ENCODE results near the gene DHX30.
"Not testable (repeated sequence)": the region's sequence is repeated elsewhere in the genome, so short reads cannot be mapped to it uniquely, and the experiment has no call there.

The DHX30 gene

DNA sequence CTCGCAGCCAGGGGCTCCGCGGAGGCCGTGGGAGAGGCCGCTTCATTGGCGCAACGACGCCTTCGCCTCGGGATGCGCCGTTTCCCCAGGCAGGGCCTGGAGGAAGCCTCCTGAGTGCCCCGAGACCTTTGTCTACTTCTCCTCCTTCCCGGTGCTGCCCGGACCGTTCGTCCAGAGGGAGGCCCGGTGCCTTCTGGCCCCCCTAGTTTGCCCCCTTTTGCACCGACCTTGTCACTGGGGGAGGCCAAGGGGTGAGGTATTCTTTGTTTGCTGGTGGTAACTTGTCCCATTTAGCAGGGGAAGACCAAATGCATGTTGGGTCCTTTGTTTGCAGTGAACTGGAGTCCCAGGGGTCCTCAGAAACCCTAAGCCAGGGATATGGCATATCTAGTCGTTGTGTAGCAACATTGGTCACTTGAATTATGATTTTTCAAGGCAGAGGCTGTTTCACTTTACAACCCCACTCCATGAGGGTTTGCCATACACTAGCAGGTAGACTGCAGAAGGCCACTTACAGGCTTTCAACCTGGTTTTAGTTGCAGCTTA is 615 bp downstream of the DHX30 start:
- DNase-seq (ENCODE audit: low read depth in 2 of 2) = no peak

DNA sequence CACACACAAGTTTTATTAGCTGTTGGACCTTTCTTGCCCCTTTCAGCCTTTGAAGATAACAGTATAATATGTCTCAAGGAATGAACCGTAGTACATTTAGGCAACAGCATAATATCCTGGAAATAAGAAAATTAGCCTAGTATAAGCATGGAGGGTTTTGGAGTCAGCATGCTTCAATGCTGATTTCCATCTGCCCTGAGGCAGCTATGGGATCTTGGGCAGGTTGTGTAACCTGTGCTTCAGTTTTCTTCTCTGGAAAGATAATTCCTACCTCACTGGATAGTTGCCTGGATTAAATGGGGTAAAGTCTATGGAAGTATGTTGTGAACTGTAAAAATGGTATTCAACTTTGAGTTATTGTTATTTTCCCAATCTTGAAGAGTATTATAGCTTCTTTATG is 1.6 kb downstream of the DHX30 start:
- DNase-seq (ENCODE audit: low read depth in 2 of 2) = no peak

- DNase-seq (ENCODE audit: low read depth in 2 of 2) = no peak
Measured at GRCh38 chr3:47813551-47814177, 10.7 kb downstream of the DHX30 start.

GRCh38 chr3:47817609-47818008 is 14.7 kb downstream of the DHX30 start:
- DNase-seq (ENCODE audit: low read depth in 2 of 2) = no peak

DNA sequence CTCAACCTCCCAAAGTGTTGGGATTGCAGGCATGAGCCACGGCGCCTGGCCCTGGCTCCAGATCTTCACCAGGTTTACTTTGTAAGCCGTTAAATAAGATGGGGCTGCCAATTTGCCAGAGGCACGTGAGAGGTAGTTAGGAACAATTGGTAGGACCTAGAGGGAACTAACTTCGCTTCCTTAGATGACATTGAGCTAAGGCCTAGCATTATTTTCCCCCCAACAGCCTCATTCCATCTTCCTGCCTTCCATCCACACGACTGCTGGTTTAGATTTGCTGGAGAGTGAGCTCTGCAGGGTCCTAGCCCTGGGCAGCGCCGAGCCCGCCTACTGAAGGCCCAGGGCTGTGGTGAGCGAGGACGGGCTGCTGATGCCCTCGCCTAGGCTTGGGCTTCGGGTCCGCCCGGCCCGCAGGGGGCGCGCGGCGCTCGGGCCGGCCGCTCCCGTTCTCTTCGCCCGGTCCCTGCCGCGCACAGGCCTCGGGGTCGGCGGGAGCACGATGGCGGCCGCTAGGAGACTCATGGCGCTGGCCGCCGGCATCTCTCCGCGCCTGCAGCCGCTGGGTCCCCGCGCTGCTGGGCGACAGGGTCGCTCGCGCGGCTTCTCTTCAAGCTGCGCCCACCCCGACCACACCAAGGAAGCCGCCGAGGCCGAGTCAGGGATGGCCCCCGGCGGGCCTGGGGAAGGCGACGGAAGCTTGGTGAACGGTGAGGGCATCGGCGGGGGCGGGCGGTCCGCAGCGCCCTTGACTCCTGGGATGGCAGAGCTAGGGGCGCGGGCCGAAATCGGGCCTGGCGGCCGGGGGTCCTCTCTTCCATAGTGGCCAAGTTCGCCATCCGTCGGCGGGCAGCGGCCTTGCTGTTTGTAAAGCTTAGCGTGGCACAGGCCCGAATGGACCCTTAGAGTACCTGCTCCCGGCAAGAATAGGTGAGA is 21.9 kb downstream of the DHX30 start:
- peak; percentile 64 to 72 for DNase-seq (ENCODE audit: low read depth in 2 of 2)

DNA sequence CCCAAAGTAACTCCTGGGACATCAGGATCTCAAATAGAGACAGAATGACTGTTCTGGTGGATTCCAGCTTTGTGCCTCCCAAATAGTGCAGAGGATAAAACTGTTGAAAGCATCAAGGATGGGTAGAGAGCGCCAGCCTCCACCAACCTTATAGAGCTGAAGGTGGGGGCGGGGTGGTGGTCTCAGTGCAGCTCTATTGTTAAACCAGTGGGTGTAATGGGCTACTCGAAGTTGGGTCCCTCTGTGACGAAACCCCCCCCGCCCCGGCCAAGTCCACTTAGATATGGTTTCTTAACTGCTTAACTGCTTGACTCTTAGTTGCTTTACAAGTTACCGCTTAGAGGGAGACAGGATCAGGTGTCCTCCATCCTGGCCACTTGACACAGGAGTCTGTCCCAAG is 22.7 kb downstream of the DHX30 start:
- DNase-seq (ENCODE audit: low read depth in 2 of 2) = no peak

- not testable (repeated sequence) for DNase-seq (ENCODE audit: low read depth in 2 of 2)
Measured at GRCh38 chr3:47829482-47829881, 26.5 kb downstream of the DHX30 start.

DNA sequence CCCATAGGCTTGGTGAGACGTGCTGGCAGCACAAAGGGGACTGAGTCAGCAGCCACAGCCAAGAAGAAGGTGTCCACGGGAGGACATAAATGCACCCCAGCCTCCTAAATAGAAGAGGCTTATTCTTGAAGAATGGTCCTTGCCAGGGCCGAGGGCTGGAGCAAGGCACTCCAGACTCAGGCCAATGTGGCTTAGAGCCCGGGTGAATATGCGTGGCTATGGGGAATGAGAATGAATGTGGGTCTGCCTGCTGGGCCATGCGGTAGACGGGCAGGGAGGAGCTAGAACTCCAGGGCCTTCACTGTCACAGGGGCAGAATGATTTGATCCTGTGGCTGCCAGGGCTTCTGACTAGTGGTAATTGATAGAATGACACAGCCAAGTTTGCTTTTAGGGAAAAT is 34.0 kb downstream of the DHX30 start:
- DNase-seq (ENCODE audit: low read depth in 2 of 2) = no peak

- no peak for DNase-seq (ENCODE audit: low read depth in 2 of 2)
Measured at GRCh38 chr3:47838503-47838902, 35.6 kb downstream of the DHX30 start.

DNA sequence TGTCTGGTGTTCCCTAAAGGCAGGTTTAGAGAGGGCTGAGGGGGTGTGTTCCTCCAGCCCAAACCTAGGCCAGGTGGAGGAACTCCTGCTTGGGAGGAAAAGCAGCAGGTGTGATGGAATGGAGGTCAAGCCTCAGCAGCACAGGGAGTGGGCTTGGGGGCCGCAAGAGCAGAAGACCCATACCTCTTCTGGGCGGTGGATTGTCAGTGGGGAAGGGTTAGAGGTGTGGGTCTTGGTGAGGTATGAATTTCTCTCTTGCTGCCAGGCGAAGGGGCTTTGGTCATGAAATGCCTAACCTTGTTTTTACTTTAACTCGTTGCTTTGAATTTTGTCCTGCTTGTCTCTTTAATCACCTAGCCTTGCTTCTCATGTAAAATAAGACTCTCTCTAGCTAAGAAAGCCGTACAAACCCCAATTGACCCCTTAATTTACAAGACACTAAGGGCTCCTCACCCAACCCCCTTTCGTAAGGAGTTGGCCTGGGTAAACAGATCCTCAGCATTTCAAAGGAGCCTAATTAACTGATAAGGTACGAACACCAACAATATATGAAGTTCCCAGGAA is 38.9 kb downstream of the DHX30 start:
- no peak for DNase-seq (ENCODE audit: low read depth in 2 of 2)

GRCh38 chr3:47846186-47846879 is 43.4 kb downstream of the DHX30 start:
- DNase-seq (ENCODE audit: low read depth in 2 of 2) = no peak

DNA sequence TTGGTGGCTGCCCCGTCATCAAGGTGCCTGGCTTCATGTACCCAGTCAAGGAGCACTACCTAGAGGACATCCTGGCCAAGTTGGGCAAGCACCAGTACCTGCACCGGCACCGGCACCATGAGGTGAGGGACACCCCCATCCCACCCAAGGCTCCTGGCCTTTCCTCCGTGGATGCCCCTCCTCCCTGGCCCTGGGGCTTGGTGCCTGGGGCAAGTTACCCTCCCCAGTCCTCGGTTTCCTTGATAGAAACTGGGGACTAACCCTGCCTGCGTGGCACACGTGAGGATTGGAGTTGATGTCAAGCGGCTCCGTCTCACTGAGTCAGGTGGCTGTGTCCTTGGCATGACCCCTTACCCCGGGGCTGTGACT is 43.9 kb downstream of the DHX30 start:
- DNase-seq (ENCODE audit: low read depth in 2 of 2) = no peak

DNA sequence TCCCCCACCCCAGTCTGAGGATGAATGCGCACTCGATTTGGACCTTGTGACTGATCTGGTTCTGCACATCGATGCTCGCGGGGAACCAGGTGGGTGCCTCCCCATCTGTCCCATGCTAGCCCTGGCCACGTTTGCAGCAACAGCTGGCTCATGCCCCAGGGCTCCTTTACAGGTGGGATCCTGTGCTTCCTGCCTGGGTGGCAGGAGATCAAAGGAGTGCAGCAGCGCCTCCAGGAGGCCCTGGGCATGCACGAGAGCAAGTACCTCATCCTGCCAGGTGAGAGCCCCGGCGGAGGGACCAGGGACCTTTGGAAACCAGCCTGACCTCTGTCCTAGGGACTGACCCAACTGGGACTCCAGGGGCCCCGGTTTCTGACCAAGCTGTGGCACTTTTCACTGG is 44.3 kb downstream of the DHX30 start:
- DNase-seq (ENCODE audit: low read depth in 2 of 2) = no peak

DNA sequence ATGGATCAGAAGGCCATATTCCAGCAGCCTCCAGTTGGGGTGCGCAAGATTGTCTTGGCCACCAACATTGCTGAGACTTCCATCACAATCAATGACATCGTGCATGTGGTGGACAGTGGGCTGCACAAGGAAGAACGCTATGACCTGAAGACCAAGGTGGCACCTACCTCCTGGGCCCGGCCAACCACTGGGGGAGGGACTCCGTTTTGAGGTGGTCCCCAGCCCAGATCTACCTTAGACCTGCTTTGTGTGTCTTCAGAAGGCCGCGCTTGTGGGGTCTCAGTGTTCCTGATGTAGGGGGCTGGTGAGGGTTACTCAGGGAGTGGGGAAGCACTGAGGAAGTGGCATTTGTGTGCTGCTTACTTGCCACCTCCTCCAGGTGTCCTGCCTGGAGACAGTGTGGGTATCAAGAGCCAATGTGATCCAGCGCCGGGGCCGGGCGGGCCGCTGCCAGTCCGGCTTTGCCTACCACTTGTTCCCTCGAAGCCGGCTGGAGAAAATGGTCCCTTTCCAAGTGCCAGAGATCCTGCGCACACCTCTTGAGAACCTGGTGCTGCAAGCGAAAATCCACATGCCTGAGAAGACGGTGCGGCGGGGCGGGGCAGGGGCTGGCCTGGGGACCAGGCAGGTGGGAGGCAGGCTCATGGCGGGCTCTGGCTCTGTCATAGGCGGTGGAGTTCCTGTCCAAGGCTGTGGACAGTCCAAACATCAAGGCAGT is 45.0 kb downstream of the DHX30 start:
- no peak for DNase-seq (ENCODE audit: low read depth in 2 of 2)

DNA sequence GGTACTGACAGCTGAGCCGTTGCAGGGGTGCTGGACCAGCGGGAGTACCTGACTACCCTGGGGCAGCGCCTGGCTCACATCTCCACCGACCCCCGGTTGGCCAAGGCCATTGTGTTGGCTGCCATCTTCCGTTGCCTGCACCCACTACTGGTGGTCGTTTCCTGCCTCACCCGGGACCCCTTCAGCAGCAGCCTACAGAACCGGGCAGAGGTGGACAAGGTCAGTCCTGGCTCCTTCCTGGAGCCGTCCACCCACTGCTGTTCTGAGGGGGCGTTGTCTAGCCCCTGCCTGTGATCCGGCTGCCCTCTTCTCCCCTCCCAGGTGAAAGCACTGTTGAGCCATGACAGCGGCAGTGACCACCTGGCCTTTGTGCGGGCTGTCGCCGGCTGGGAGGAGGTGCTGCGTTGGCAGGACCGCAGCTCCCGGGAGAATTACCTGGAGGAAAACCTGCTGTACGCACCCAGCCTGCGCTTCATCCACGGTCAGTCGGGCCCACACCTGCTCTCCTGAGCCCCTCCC is 45.7 kb downstream of the DHX30 start:
- DNase-seq (ENCODE audit: low read depth in 2 of 2) = no peak

DNA sequence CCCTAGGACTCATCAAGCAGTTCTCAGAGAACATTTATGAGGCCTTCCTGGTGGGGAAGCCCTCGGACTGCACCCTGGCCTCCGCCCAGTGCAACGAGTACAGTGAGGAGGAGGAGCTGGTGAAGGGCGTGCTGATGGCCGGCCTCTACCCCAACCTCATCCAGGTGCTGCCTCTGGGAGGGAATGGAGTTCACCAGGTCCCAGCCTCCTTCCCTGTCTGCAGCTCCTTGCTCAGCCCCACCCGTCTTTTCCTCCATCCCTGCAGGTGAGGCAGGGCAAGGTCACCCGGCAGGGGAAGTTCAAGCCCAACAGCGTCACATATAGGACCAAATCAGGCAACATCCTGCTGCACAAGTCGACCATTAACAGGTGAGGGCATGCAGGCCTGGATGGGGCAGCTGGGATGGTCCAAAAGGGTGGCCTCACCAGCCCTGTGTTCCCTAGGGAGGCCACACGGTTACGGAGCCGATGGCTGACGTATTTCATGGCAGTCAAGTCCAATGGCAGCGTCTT is 46.3 kb downstream of the DHX30 start:
- no peak for DNase-seq (ENCODE audit: low read depth in 2 of 2)

- DNase-seq (ENCODE audit: low read depth in 2 of 2) = no peak
Measured at GRCh38 chr3:47849699-47850563, 47.0 kb downstream of the DHX30 start.

GRCh38 chr3:47850564-47851410 is 47.8 kb downstream of the DHX30 start:
- DNase-seq (ENCODE audit: low read depth in 2 of 2) = no peak

Measured in stimulated activated CD8-positive, alpha-beta memory T cell treated with anti-CD3 and anti-CD28 coated beads, Interleukin-2, amount 100 ng/mL, for 48 hours (primary cell).